GM19324 (cell line): ENCODE results near the gene ZNHIT1.
A peak's percentile ranks its signal among the peaks of the same experiment; 100 is the strongest.
"Not testable (repeated sequence)": the region's sequence is repeated elsewhere in the genome, so short reads cannot be mapped to it uniquely, and the experiment has no call there.

ENCODE experiments used
- ATAC-seq: cut with Tn5 transposase; IDR thresholded peaks from one replicate; pipeline ENCODE4 v1.9.1; 2021; ENCODE audit warnings: mild to moderate bottlenecking, moderate library complexity; ENCODE audit not compliant: unreplicated experiment, low FRiP score

ZNHIT1 gene

GRCh38 chr7:101239191-101239950 lies 21.4 kb downstream of the ZNHIT1 start:
- no peak for ATAC-seq

- ATAC-seq: no peak
Measured at GRCh38 chr7:101239951-101240220, 21.9 kb downstream of the ZNHIT1 start.

GRCh38 chr7:101240226-101241014 lies 22.5 kb downstream of the ZNHIT1 start:
- no peak for ATAC-seq

GRCh38 chr7:101241015-101241363 lies 23.0 kb downstream of the ZNHIT1 start:
- no peak for ATAC-seq

- ATAC-seq: no peak
Measured at GRCh38 chr7:101241443-101242349, 23.7 kb downstream of the ZNHIT1 start.

GRCh38 chr7:101243646-101244374 lies 25.8 kb downstream of the ZNHIT1 start:
- ATAC-seq: no peak

GRCh38 chr7:101244375-101245146 lies 26.6 kb downstream of the ZNHIT1 start, which contains the start of gene FIS1:
FIS1 (minus strand) TSS chr7:101245081; CDS start chr7:101245004, 77 bp downstream.
- peak; percentile 91 for ATAC-seq

GRCh38 chr7:101245147-101245668 lies 27.2 kb downstream of the ZNHIT1 start:
- ATAC-seq: no peak

GRCh38 chr7:101248276-101248675 lies 30.3 kb downstream of the ZNHIT1 start:
- ATAC-seq: no peak

- ATAC-seq: no peak
Measured at GRCh38 chr7:101250324-101250723, 32.4 kb downstream of the ZNHIT1 start.

- ATAC-seq: peak; percentile 99
Measured at GRCh38 chr7:101251871-101252659, 34.1 kb downstream of the ZNHIT1 start.

- ATAC-seq: not testable (repeated sequence)
Measured at GRCh38 chr7:101253199-101253598, 35.2 kb downstream of the ZNHIT1 start.

GRCh38 chr7:101255796-101256195 lies 37.8 kb downstream of the ZNHIT1 start:
- ATAC-seq: no peak

GRCh38 chr7:101258243-101258731 lies 40.3 kb downstream of the ZNHIT1 start:
- ATAC-seq: no peak

- ATAC-seq: not testable (repeated sequence)
Measured at GRCh38 chr7:101264102-101264706, 46.2 kb downstream of the ZNHIT1 start.

- no peak for ATAC-seq
Measured at GRCh38 chr7:101265622-101266516, 47.9 kb downstream of the ZNHIT1 start.

GRCh38 chr7:101269664-101270063 lies 51.7 kb downstream of the ZNHIT1 start:
- no peak for ATAC-seq
